CD4-positive, alpha-beta T cell treated with Interleukin-6 at 100 ng/mL for 8 hours (primary cell): ENCODE results near the gene GPR161.

Source experiments
- DNase-seq: peaks from one replicate; pipeline ENCODE4 v3.0.0-alpha.2; 2020; ENCODE audit warnings: mixed read lengths, low spot score

The GPR161 gene

GRCh38 chr1:168031627-168032026 lies 105.1 kb downstream of the GPR161 start:
- DNase-seq: no peak

- DNase-seq: no peak
These were observed 105.5 kb downstream of the GPR161 start for GRCh38 chr1:168031198-168031597.
